Heart right ventricle (tissue), 16 donors: Measurements from ENCODE around the gene GOLGA2. TPM values are rescaled to one million over a fixed set of nuclear protein-coding genes. Genes with fewer than 3 reads are reported as not detected.

Source experiments
- ATAC-seq, 8 donors: fragments of 200-7000 bp; cut with Tn5 transposase; one replicate each; pipeline ENCODE4 v1.9.1; 2020; ENCODE audit warnings: mild to moderate bottlenecking in 8 of 8, moderate library complexity in 8 of 8, moderate number of reproducible peaks in 1 of 8
- DNase-seq, 2 donors: peaks; one replicate each; pipeline ENCODE4 v3.0.0-alpha.2; 2020
- H3K27ac ChIP-seq, 10 donors: fragments of 200-600 bp; sonication (generic) in 2 of 10; one replicate each; pipeline versions ENCODE4 v1.5.0 to v1.8.0; 2020 to 2022; ENCODE audit warnings: mild to moderate bottlenecking in 3 of 10
- H3K27me3 ChIP-seq, 7 donors: fragments of 200-600 bp; one replicate each; pipeline ENCODE4 v1.8.0; 2021 to 2022; ENCODE audit warnings: mild to moderate bottlenecking in 2 of 7
- H3K36me3 ChIP-seq, 9 donors: fragments of 200-600 bp; sonication (generic) in 1 of 9; one replicate each; pipeline versions ENCODE4 v1.5.0 to v1.8.0; 2020 to 2022; ENCODE audit warnings: mild to moderate bottlenecking in 2 of 9
- H3K4me1 ChIP-seq, 9 donors: fragments of 200-600 bp; sonication (generic) in 1 of 9; one replicate each; pipeline versions ENCODE4 v1.5.0 to v1.8.0; 2020 to 2022; ENCODE audit warnings: mild to moderate bottlenecking in 4 of 9
- H3K4me3 ChIP-seq, 10 donors: fragments of 200-600 bp; sonication (generic) in 2 of 10; one replicate each; pipeline versions ENCODE4 v1.5.0 to v1.8.0; 2020 to 2022; ENCODE audit warnings: mild to moderate bottlenecking in 7 of 10, moderate library complexity in 2 of 10
- H3K9me3 ChIP-seq, 11 donors: fragments of 200-600 bp in 10 of 11; sonication (generic) in 2 of 11; one replicate each; pipeline versions ENCODE4 v1.5.0 to v1.8.0; 2013 to 2022; ENCODE audit warnings: mild to moderate bottlenecking in 2 of 11, control low read depth in 1 of 11, moderate library complexity in 1 of 11
- CTCF ChIP-seq, 9 donors: fragments of 200-600 bp; sonication (generic) in 2 of 9; IDR thresholded peaks; one replicate each; pipeline versions ENCODE4 v1.5.0 to v1.8.0; 2021 to 2022; ENCODE audit warnings: antibody characterized with exemption in 9 of 9, mild to moderate bottlenecking in 5 of 9, moderate library complexity in 1 of 9
- WGBS, 2 donors: extraction: QIAGEN DNeasy Blood & Tissue Kit; methylation state at CpG; one replicate each; pipeline ENCODE4 v1.1.7; 2013; ENCODE audit warnings: inconsistent platforms in 1 of 2; 5-methylcytosine and 5-hydroxymethylcytosine counted together
- intact Hi-C, 10 donors: fragments of 100-400 bp; cut with DNase I; formaldehyde crosslinking; loops; one replicate each; pipeline versions ENCODE4 v1.11.1 to v1.14.2; 2022
- polyA plus RNA-seq, 2 donors: library from polyadenylated mRNA; stranded (reverse); fragments of 200-250 nt; gene quantifications; one replicate each; pipeline ENCODE4 v1.2.3, GENCODE V29; 2013
- total RNA-seq, 10 donors: library from RNA; stranded (reverse); fragmentation: NEBNext Ultra II Directional in 3 of 10; extraction: Animal tissue kit (Norgen Biotek cat#: 25700) in 3 of 10; gene quantifications; one replicate each; pipeline versions ENCODE4 v1.2.1 to v1.2.4, GENCODE V29; 2021 to 2023
- donor health status: Arrhythmogenic right ventricular cardiomyopathy.
- donor health status: ischemic (EF 13 %, LVEDD 7.1; RV severe dilation, severe dysfunction).
- donor health status: healthy with polysubstance abuse.
- donor health status: DM: no; HTN: yes; CAD: no.
- donor health status: DM: no; HTN: no; CAD: no.
- donor health status: ischemic (EF 25% LVEDD 6.9; RV normal size, moderate dysfunction).
- donor health status: ischemic (EF 25% LVEDD 5.7; RV mildly dilated, moderate dysfunction).
- donor health status: healthy.
- donor health status: DM: yes; HTN: yes; CAD: no.
- donor health status: Ischemic cardiomyopathy.
- donor health status: ischemic (EF 35%, LVEDD 5.7; RV mildly dilated, moderate dysfunction).
- donor health status: nonischemic (EF 11% LVEDD 7.7; RV severe dilation, severe dysfunction).
- donor health status: DM: yes; HTN: yes; CAD: no.
- donor health status: PGD.
- donor health status: ischemic (EF 29% LVEDD 5.4; RV normal size, mild dysfunction).
- donor health status: nonischemic (EF 23%, LVEDD 6.1; RV moderate dilation, normal function).

The GOLGA2 gene
- total and polyA plus RNA-seq, 12 donors, result 78.0 to 101 (median 89.1) TPM

GRCh38 chr9:128211981-128212281 lies 63.9 kb downstream of the GOLGA2 start:
- Histone ChIP-seq H3K36me3 (no peaks in the 10 kb centered on the region), H3K4me1 (peaks cover 0 to 26% (median 6%) of the 10 kb centered on the region in 9 donors), H3K4me3 (no peak overlapping the region), H3K27ac (no peak overlapping the region), H3K27me3 (peaks cover 0 to 5% (median 0%) of the 10 kb centered on the region in 7 donors), H3K9me3 (no peaks in the 10 kb centered on the region)
- DNase-seq (no peak), ATAC-seq (no peak)
- TF ChIP-seq CTCF (IDR thresholded peaks at IDR 0.05), result no peak
- intact Hi-C loops, result no loop called here
- WGBS, 2 donors, result 78 to 87% methylated on average over 2 of the region's 2 CpGs

GRCh38 chr9:128211186-128211980 lies 64.4 kb downstream of the GOLGA2 start:
- H3K9me3 ChIP-seq, result no peaks in the 10 kb centered on the region
- H3K4me3 ChIP-seq, result no peak overlapping the region
- no peaks in the 10 kb centered on the region for H3K36me3 ChIP-seq
- WGBS, 2 donors, result 67 to 73% methylated on average over 12 of the region's 12 CpGs
- TF ChIP-seq CTCF (IDR thresholded peaks at IDR 0.05), result no peak
- intact Hi-C loops, result no loop called here
- peaks cover 0 to 22% (median 3%) of the 10 kb centered on the region in 9 donors for H3K4me1 ChIP-seq
- DNase-seq (no peak), ATAC-seq (no peak)
- peaks cover 0 to 5% (median 0%) of the 10 kb centered on the region in 7 donors for H3K27me3 ChIP-seq
- no peak overlapping the region for H3K27ac ChIP-seq

GRCh38 chr9:128208946-128209669 lies 66.7 kb downstream of the GOLGA2 start:
- 79 to 83% methylated on average over 15 of the region's 15 CpGs for WGBS, 2 donors
- H3K36me3 ChIP-seq, result no peaks in the 10 kb centered on the region
- no peak overlapping the region for H3K27ac ChIP-seq
- H3K4me3 ChIP-seq, result no peak overlapping the region
- DNase-seq (no peak), ATAC-seq (no peak)
- no peaks in the 10 kb centered on the region for H3K9me3 ChIP-seq
- intact Hi-C loops, result no loop called here
- H3K27me3 ChIP-seq, result peaks cover 0 to 16% (median 7%) of the 10 kb centered on the region in 7 donors
- peaks cover 0 to 9% (median 2%) of the 10 kb centered on the region in 9 donors for H3K4me1 ChIP-seq
- TF ChIP-seq CTCF (IDR thresholded peaks at IDR 0.05), result no peak

GRCh38 chr9:128208386-128208785 lies 67.4 kb downstream of the GOLGA2 start:
- TF ChIP-seq CTCF (IDR thresholded peaks at IDR 0.05), result no peak
- no peaks in the 10 kb centered on the region for H3K9me3 ChIP-seq
- H3K4me3 ChIP-seq, result no peak overlapping the region
- H3K4me1 ChIP-seq, result peaks cover 0 to 14% (median 8%) of the 10 kb centered on the region in 9 donors
- no peaks in the 10 kb centered on the region for H3K36me3 ChIP-seq
- ATAC-seq (no peak), DNase-seq (no peak)
- WGBS, 2 donors, result 91 to 96% methylated on average over 7 of the region's 7 CpGs
- H3K27me3 ChIP-seq, result peaks cover 0 to 24% (median 15%) of the 10 kb centered on the region in 7 donors
- no peak overlapping the region for H3K27ac ChIP-seq
- intact Hi-C loops, result no loop called here
